AG04449 (cell line): ENCODE measurements around the gene DIO1.

Experiments used
- CTCF ChIA-PET: fragments of 350-600 bp; formaldehyde crosslinking; extraction: SDS; loops from one replicate; lab custom pipeline; 2021; ENCODE audit warnings: antibody characterized with exemption; lab: Yijun Ruan, JAX
- POLR2A ChIA-PET: fragments of 400-600, 350-600 bp; formaldehyde crosslinking; extraction: SDS; loops from one replicate; lab custom pipeline; 2020; ENCODE audit warnings: antibody characterized with exemption, inconsistent platforms; lab: Yijun Ruan, JAX
- DNase-seq: peaks from one replicate; pipeline ENCODE4 v3.0.0-alpha.2; 2010; ENCODE audit warnings: low read depth, low spot score
- H3K4me3 ChIP-seq: 2 replicates; pipeline ENCODE4 v1.5.1; 2011; ENCODE audit warnings: low read depth, mild to moderate bottlenecking, control low read depth, low read length
- CTCF ChIP-seq: IDR thresholded peaks from one replicate; pipeline ENCODE4 v1.5.1; 2011; ENCODE audit warnings: mild to moderate bottlenecking, moderate library complexity, low read length, control low read depth, inconsistent platforms; ENCODE audit not compliant: insufficient read depth; ENCODE audit errors: missing control alignments

The DIO1 gene

GRCh38 chr1:53930932-53931331, 36.9 kb downstream of the DIO1 start:
- no peak for DNase-seq
- no peak for TF ChIP-seq CTCF
- ChIA-PET POLR2A (no interaction called here), CTCF (interaction anchor here (1.3 to 1.5 kb wide), 3 partner anchors 9 to 52 kb away, joined by 4 to 5 read pairs (median 4); partner anchors contain the start of genes IFT25 and LRRC42)
- no peak overlapping the region for H3K4me3 ChIP-seq

GRCh38 chr1:53931523-53931922, 37.5 kb downstream of the DIO1 start:
- no peak for TF ChIP-seq CTCF
- CTCF ChIA-PET = interaction anchor here (1.3 to 1.5 kb wide), 3 partner anchors 9 to 53 kb away, joined by 4 to 5 read pairs (median 4); partner anchors contain the start of genes IFT25 and LRRC42
- DNase-seq = no peak
- POLR2A ChIA-PET = no interaction called here
- no peak overlapping the region for H3K4me3 ChIP-seq

GRCh38 chr1:53934170-53934765, 40.3 kb downstream of the DIO1 start:
- ChIA-PET CTCF (no interaction called here), POLR2A (interaction anchor here (1.2 kb wide), 1 partner anchor 11 kb away, joined by 4 read pairs; the partner anchor contains the start of genes IFT25 and LRRC42)
- DNase-seq = no peak
- H3K4me3 ChIP-seq = no peak overlapping the region
- no peak for TF ChIP-seq CTCF

- POLR2A ChIA-PET = no interaction called here
Observed at GRCh38 chr1:53936430-53936829, 42.4 kb downstream of the DIO1 start.

DNA sequence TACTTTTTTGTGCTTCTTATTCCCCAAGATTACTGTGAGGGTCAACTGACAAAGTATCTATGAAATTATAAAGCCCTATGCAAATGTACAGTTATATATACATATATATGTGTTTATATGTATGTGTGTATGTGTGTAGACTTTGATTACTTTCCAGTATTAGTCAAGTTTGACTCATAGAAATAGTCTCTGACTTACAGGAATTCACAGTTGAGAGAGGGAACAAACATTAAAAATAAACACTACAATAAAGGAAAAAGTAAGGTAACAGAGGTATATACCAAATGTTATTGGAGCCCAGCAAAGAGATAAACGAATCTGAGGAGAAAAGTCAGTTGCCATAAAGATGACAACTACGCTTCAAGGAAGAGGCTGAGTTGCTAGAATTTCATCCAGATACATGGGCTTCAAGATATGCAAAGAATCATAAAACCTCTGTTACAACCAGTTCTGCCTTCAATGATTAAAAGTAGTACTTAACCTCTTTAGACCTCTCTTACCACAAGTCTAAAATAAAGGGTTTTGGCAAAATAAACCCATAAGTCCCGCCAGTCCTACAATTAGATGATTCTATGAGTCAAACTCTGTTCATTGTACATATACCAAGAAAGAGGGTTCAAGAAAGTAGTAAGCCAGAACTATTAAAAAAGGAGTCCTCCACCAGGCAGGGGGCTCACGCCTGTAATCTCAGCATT, 44.3 kb downstream of the DIO1 start:
- CTCF ChIA-PET = no interaction called here
- POLR2A ChIA-PET = interaction anchor here (0.6 kb wide), 1 partner anchor 9 kb away, joined by 3 read pairs; no protein-coding TSS in a partner anchor
- no peak for DNase-seq
- no peak overlapping the region for H3K4me3 ChIP-seq
- TF ChIP-seq CTCF = no peak

More at GRCh38 chr1:53936430-53936829, 42.4 kb downstream of the DIO1 start:
- no peak for TF ChIP-seq CTCF
- CTCF ChIA-PET = interaction anchor here (1.0 to 1.7 kb wide), 2 partner anchors 9 to 13 kb away, joined by 3 to 4 read pairs; partner anchors contain the start of genes IFT25 and LRRC42
- DNase-seq = no peak
- no peak overlapping the region for H3K4me3 ChIP-seq

- ChIA-PET CTCF (interaction anchor here (0.7 to 2.0 kb wide), 2 partner anchors 50 to 64 kb away, joined by 3 to 6 read pairs; no protein-coding TSS in a partner anchor), POLR2A (no interaction called here)
- TF ChIP-seq CTCF = no peak
- no peak overlapping the region for H3K4me3 ChIP-seq
- DNase-seq = no peak
Observed at GRCh38 chr1:53942127-53942957, 48.4 kb downstream of the DIO1 start.
